GM21786 (cell line): Measurements from ENCODE around the gene ZNF580.

Source experiments
- ATAC-seq: cut with Tn5 transposase; IDR thresholded peaks from one replicate; pipeline ENCODE4 v1.9.1; 2021; ENCODE audit not compliant: unreplicated experiment

ZNF580 gene

DNA sequence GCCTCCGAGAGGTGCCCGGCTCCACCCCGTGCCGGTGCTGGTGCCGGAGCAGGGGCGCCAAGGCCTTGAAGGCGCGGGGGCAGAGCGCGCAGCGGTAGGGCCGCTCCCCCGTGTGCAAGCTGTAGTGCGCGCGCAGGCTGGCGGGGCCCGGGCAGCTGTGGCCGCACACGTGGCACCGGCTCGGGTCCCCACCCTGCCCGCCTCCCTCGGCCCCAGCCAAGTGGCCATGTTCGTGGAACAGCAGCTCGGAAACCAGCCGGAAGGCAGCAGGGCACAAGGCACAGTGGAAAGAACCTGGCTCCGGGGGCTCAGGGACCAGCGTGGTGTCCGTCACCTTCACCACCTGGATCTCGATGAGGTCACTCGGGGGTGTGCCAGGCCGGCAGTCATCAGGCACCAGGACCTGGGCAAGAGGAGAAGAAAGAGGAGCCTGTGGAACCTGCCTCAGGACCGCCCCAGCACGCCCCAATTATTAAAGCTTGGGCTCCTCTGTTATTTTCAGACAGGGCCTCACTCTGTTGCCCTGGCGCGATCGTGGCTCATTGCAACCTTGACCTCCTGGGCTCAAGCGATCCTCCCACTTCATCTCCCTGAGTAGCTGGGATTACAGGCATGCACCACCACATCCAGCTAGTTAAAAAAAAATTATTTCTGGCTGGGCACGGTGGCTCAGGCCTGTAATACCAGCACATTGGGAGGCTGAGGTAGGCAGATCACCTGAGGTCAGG is 18.4 kb upstream of the ZNF580 start:
- no peak for ATAC-seq

GRCh38 chr19:55623130-55623529 is 17.7 kb upstream of the ZNF580 start:
- no peak for ATAC-seq

GRCh38 chr19:55623561-55623960 is 17.2 kb upstream of the ZNF580 start:
- ATAC-seq = no peak

DNA sequence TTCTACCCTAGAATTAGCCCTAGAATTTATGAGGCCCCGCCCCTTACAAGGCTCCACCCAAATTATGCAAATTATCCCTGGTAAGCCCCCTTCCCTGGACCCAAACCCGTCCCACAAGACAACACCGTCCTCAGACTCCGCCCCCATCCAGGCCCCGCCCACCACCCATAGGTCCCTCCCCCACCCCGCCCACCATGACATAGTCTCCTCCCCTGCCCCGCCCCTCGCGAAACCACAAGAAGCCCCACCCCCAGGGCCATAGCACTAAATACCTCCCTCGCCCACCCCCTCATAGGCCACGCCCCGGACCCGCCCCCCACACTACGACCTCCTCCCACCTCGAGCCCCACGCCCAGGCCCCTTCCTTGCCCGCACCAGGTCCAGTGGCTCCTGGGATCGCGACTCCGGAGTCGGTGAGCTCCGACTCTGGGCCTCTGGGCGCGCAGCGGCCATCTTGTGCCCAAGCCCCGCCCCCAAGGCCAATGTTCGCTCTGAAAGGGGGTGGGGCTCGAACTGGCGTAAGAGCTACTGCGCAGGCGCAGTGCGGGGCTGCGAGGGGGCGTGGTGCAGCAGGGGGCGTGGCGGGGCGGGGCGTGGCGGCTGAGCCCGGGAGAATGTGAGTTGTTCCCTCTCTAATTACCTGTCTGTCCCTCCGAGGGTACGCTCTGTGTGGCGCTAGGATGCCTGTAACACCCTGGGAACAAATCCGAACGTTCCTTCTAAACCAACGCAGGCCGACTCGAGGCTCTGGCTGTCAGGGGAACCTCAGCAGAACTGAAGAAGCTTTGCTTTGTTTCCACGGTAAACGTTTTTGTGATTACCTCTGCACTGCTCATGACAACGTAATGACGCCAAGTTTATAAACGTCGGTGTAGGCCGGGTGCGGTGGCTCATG is 16.4 kb upstream of the ZNF580 start, which contains the start of gene ZNF784:
TSS of gene ZNF784 (minus strand) at position 458 of the 895 bp plus-strand sequence. CDS start at position 453, 5 bp downstream.
- ATAC-seq = peak; percentile 69

GRCh38 chr19:55625004-55625326 is 15.8 kb upstream of the ZNF580 start:
- no peak for ATAC-seq

GRCh38 chr19:55626350-55626749 is 14.5 kb upstream of the ZNF580 start:
- no peak for ATAC-seq

DNA sequence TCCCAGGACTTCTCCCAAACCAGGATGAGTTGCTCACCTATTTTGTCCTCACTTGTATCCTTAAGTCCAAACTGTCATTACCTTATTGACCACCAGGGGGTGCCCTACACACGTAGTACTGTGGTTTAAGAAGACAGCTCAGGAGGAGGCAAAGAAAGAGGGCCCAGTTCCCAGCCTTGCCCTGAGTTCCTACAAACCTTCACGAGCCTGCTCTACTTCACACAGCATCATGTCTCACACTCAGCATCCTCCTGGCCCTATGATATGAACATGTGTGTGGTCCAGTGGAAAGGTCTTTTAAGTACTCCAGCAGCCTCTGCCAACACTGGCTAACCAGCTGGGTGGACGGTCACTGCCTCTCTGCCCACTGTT is 8.4 kb upstream of the ZNF580 start:
- ATAC-seq = no peak

GRCh38 chr19:55633861-55634260 is 6.9 kb upstream of the ZNF580 start:
- ATAC-seq = no peak

- no peak for ATAC-seq
These were observed 5.5 kb upstream of the ZNF580 start for GRCh38 chr19:55635334-55635717.

- no peak for ATAC-seq
These were observed 4.9 kb upstream of the ZNF580 start for GRCh38 chr19:55635856-55636440.

- ATAC-seq = no peak
These were observed 4.1 kb upstream of the ZNF580 start for GRCh38 chr19:55636723-55637122.

DNA sequence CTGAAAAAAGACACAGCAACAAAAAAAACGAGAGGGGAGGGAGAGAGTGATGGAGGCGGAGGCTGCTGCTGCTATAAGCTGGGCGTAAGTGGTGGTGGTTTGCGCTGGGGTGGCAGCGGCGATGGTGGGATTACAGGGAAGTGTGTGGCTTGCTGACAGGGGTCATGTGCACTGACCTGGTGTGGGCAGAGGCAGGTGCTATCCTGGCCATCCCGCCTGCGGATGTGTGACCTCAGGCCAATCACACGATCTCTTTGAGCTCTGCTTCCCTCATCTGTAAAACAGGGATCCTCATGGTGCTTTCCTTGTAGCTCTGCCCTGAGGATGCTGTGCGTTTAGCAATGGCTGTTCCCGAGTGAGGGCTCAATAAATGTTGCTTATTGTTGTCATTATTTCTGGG is 3.3 kb upstream of the ZNF580 start:
- ATAC-seq = no peak

GRCh38 chr19:55638864-55639359 is 1.9 kb upstream of the ZNF580 start:
- no peak for ATAC-seq

- no peak for ATAC-seq
These were observed 692 bp upstream of the ZNF580 start for GRCh38 chr19:55640043-55640576.

DNA sequence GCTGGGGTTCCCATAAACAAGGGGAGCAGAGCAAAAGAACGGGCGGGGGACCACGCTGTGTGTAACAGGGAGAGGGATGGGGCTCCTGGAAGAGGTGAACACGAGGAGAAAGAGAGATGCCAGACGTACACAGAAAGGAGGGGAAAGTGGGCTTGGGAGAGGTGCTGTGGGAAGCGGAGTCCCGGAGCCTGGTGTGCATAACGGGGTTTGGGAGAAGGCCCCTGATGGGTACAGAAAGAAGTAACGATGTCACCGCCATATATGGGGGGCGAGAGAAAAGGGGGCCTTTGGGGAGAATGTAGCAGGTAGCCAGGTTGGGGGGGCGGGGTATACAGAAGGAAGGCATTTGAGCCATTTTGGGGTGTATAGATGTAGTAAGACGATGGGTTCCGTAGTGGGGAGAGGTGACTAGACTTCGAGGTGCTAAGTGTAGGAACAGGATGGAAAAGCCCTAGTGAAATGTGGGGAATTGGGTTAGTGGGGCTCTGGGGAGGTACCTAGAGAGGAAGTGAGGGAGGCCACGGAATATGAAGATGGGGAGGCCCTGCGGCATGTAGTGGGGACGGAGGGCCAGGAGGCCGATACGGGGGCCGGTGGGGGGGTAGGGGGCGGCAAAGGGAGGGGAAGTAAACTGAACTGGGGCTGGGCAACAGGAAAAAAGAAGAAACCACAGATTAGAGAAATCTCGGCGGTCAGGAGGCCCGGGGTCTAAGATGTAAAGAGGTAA is 787 bp downstream of the ZNF580 start:
- no peak for ATAC-seq

DNA sequence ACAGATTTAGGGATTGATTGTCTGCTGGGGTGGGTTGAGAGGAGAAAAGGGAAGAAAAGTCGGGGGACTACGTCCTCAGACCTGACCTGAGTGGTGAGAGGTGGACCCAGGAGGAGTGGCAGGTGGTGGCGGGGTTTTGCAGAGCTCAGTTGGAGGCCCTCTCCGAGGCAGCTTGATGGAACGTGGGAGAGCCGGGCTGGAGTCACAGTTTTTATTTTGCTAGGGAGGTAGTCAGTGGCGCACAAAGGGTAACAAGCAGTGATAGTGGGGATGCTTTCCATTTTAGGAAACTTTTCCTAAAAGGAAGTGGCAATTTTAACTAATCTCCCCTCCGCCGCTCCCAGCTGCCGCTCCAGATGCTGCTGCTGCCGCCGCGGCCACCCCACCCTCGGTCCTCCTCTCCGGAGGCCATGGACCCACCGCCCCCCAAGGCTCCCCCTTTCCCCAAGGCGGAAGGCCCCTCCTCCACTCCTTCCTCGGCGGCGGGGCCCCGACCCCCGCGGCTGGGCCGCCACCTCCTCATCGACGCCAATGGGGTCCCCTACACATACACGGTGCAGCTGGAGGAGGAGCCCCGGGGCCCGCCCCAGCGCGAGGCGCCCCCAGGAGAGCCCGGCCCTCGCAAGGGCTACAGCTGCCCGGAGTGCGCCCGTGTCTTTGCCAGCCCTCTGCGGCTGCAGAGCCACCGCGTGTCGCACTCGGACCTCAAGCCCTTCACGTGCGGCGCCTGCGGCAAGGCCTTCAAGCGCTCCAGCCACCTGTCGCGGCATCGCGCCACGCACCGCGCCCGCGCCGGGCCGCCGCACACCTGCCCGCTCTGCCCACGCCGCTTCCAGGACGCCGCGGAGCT is 1.6 kb downstream of the ZNF580 start:
- ATAC-seq = no peak

DNA sequence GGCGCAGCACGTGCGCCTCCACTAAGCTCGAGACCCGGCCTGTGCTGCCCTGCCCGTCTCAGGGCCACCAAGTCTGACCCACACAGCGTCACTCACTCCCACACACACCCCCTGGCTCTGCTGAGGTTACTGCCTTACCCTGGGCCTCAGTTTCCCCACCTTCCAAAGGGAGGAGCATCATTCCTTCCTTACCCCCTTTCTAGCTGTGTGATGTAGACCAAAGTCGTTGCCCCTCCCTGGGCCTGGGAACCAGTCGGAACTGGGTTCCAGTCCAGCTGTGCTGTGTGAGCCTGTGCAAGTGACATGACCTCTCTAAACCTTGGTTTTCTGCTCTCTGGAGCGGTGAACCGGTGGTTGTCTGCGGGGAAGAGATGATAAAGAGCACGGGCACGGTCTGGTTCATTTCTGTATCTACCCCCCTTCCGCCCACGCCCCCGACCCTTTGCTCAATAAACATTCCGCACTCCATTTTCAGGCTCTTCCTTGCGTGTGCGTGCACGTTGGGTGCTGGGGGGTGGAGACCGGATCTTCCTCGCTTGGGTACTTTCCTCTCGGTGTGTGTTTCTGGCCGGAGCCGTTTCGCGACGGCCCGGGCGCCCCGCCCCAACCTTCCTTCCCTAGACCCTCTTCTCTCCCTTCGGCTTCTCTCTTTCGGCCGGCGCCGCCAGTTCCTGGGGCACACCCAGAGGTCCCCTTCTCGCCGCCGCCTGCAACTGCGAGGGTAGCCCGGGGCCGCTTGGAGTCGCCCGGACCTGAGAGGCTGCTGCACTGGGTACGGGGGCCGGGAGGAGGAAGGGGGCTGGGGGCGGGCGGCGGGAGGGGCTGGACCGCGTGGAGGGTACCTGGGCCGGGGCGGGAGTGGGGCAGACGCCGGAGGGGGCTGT is 2.4 kb downstream of the ZNF580 start, which contains the start of gene ZNF581:
TSS of gene ZNF581 (plus strand) at position 647 of the 884 bp plus-strand sequence. CDS start 923 bp downstream, outside the sequence.
- no peak for ATAC-seq

DNA sequence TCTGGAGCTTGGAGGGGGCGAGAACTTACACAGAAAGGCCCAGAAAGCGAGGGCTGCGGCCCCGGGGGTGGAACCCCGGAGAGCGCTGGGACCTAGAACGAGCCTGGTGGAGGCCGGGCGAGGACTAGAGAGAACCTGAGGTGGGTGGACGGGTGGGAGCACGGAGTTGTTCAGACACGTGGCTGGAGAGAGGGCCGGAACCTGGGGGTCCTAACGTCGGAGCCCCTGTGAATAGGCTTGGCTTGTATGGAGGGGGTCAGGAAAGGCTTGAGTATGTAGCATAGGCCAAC is 3.0 kb downstream of the ZNF580 start:
- no peak for ATAC-seq

DNA sequence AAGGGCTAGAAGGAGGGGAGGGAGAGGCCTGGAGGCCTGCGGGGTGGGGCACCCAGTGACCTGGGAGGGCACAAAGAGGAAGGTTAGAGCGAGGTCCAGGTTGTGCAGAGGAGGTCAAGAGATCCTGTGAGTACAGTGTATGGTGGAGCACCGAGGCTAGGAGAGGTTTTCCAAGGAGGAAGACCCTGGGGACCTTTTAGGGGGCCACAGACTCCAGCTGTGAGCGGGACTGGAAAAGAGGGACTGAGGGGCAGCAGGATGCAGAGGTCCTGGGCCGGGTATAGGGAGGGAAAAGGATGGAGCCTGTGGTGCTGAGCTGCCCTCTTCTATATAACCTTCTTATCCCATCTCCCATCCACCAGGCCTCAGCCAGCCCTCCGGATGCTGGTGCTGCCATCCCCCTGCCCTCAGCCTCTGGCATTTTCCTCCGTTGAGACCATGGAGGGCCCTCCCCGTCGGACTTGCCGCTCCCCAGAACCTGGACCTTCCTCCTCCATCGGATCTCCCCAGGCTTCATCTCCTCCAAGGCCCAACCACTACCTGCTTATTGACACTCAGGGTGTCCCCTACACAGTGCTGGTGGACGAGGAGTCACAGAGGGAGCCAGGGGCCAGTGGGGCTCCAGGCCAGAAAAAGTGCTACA is 3.5 kb downstream of the ZNF580 start:
- no peak for ATAC-seq
